NOMO-1 treated with dmso at 0.1 percent for 144 hours (cell line): ENCODE data around the gene CFAP61.
"Not testable (repeated sequence)": the region's sequence is repeated elsewhere in the genome, so short reads cannot be mapped to it uniquely, and the experiment has no call there.

Experiments
- DNase-seq: peaks from one replicate; lab custom pipeline; 2025; ENCODE audit not compliant: unreplicated experiment; lab: John Stamatoyannopoulos, UW

CFAP61 gene

GRCh38 chr20:20207872-20208271, 155.5 kb downstream of the CFAP61 start:
- no peak for DNase-seq

GRCh38 chr20:20209684-20210083, 157.4 kb downstream of the CFAP61 start:
- no peak for DNase-seq

- no peak for DNase-seq
Observed at GRCh38 chr20:20210327-20210726, 158.0 kb downstream of the CFAP61 start.

- DNase-seq = no peak
Observed at GRCh38 chr20:20210943-20211273, 158.6 kb downstream of the CFAP61 start.

- no peak for DNase-seq
Observed at GRCh38 chr20:20211274-20211987, 159.1 kb downstream of the CFAP61 start.

GRCh38 chr20:20211988-20212518, 159.7 kb downstream of the CFAP61 start:
- DNase-seq = no peak

GRCh38 chr20:20212675-20213096, 160.4 kb downstream of the CFAP61 start:
- DNase-seq = no peak

GRCh38 chr20:20213526-20214121, 161.3 kb downstream of the CFAP61 start:
- DNase-seq = no peak

GRCh38 chr20:20214757-20215275, 162.5 kb downstream of the CFAP61 start:
- no peak for DNase-seq

- no peak for DNase-seq
Observed at GRCh38 chr20:20215976-20216727, 163.8 kb downstream of the CFAP61 start.

GRCh38 chr20:20216941-20217340, 164.6 kb downstream of the CFAP61 start:
- DNase-seq = no peak

GRCh38 chr20:20217621-20218020, 165.3 kb downstream of the CFAP61 start:
- DNase-seq = no peak

- not testable (repeated sequence) for DNase-seq
Observed at GRCh38 chr20:20218106-20218505, 165.8 kb downstream of the CFAP61 start.

GRCh38 chr20:20219016-20219415, 166.7 kb downstream of the CFAP61 start:
- no peak for DNase-seq

- DNase-seq = no peak
Observed at GRCh38 chr20:20220134-20220533, 167.8 kb downstream of the CFAP61 start.

- no peak for DNase-seq
Observed at GRCh38 chr20:20223981-20224380, 171.6 kb downstream of the CFAP61 start.

- DNase-seq = no peak
Observed at GRCh38 chr20:20224806-20225205, 172.5 kb downstream of the CFAP61 start.

GRCh38 chr20:20225325-20226043, 173.2 kb downstream of the CFAP61 start:
- DNase-seq = no peak

GRCh38 chr20:20226554-20226953, 174.2 kb downstream of the CFAP61 start:
- DNase-seq = no peak

GRCh38 chr20:20227013-20227571, 174.8 kb downstream of the CFAP61 start:
- DNase-seq = no peak

GRCh38 chr20:20228351-20228750, 176.0 kb downstream of the CFAP61 start:
- no peak for DNase-seq
